ENCODE measurements around the gene FAM50A. TPM values are rescaled to one million over a fixed set of nuclear protein-coding genes. Genes with fewer than 3 reads are reported as not detected.

Gene FAM50A
- polyA plus RNA-seq, 1 donor from 2014 or later: 68.3 TPM

DNA sequence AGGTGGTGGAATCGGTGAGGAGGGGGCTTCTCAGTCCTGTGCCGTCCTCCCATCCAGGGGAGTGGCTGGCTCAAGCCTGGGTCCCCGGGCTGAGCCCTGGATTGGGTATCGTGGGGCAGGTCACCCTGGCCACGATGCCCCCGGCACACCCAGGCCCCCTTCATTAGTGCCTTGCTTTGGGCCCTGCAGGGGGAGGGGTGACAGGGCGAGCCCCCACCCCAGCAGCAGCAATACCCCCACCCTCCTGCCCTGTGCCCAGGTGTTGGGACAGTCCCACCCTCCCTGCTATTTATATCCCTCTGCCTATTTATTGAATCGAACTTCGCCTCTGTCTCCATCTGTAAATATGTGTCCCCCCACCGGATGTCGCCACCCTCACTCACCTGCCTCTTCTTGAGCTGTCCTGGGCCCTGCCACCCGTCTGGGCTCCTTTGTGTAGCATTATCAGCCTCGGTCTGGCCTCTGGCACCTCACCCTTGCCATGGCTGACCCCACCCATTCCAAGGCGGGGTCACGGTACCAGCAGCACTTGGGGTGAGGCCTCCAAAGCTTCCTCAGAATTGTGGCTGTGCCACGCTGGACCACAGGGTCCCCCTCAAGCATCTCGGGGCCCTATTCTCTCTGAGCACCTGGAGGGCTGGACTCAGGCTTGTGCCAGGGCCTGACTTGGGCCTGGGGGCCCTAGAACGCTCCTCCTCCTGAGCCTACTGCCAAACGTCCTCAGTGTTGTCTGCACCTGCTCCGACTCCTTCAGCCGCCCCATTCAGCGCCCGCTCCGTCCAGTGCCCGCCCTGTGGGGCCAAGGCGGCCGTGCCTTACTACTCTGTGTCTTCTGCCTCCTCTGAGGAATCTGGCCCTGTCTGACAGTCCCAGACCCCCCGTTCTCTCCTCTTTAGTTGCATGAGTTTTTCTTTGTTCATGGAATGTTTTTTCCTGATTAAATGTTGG lies 29.0 kb downstream of the FAM50A start:
- Histone ChIP-seq H2AFZ (ENCODE audit: low read depth, low read length) (no peak overlapping the region), H3K4me2 (ENCODE audit: low read length) (no peak overlapping the region), H3K9me3 (ENCODE audit: low read length) (no peaks in the 10 kb centered on the region), H4K20me1 (ENCODE audit: insufficient read depth) (no peaks in the 10 kb centered on the region), H3K9ac (ENCODE audit: low read length) (no peak overlapping the region), H3K27ac (ENCODE audit: low read length) (no peak overlapping the region), H3K4me3 (ENCODE audit: low read length) (no peak overlapping the region), H3K27me3 (ENCODE audit: insufficient read depth, low read depth, low read length) (no peaks in the 10 kb centered on the region), H3K9me2 (ENCODE audit: insufficient read depth, low read length) (no peaks in the 10 kb centered on the region), H3F3A (ENCODE audit: insufficient read depth, low read length, poor library complexity, severe bottlenecking) (no peaks in the 10 kb centered on the region), H3K36me3 (ENCODE audit: insufficient read depth, low read length) (no peaks in the 10 kb centered on the region), H3K79me2 (replicated peaks; ENCODE audit: insufficient read depth, low read length) (no peaks in the 10 kb centered on the region)
- TF ChIP-seq, protein P1, sequence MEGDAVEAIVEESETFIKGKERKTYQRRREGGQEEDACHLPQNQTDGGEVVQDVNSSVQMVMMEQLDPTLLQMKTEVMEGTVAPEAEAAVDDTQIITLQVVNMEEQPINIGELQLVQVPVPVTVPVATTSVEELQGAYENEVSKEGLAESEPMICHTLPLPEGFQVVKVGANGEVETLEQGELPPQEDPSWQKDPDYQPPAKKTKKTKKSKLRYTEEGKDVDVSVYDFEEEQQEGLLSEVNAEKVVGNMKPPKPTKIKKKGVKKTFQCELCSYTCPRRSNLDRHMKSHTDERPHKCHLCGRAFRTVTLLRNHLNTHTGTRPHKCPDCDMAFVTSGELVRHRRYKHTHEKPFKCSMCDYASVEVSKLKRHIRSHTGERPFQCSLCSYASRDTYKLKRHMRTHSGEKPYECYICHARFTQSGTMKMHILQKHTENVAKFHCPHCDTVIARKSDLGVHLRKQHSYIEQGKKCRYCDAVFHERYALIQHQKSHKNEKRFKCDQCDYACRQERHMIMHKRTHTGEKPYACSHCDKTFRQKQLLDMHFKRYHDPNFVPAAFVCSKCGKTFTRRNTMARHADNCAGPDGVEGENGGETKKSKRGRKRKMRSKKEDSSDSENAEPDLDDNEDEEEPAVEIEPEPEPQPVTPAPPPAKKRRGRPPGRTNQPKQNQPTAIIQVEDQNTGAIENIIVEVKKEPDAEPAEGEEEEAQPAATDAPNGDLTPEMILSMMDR (IDR thresholded peaks at IDR 0.05; ENCODE audit: poor library complexity, severe bottlenecking): no peak
- TF ChIP-seq, protein P2, sequence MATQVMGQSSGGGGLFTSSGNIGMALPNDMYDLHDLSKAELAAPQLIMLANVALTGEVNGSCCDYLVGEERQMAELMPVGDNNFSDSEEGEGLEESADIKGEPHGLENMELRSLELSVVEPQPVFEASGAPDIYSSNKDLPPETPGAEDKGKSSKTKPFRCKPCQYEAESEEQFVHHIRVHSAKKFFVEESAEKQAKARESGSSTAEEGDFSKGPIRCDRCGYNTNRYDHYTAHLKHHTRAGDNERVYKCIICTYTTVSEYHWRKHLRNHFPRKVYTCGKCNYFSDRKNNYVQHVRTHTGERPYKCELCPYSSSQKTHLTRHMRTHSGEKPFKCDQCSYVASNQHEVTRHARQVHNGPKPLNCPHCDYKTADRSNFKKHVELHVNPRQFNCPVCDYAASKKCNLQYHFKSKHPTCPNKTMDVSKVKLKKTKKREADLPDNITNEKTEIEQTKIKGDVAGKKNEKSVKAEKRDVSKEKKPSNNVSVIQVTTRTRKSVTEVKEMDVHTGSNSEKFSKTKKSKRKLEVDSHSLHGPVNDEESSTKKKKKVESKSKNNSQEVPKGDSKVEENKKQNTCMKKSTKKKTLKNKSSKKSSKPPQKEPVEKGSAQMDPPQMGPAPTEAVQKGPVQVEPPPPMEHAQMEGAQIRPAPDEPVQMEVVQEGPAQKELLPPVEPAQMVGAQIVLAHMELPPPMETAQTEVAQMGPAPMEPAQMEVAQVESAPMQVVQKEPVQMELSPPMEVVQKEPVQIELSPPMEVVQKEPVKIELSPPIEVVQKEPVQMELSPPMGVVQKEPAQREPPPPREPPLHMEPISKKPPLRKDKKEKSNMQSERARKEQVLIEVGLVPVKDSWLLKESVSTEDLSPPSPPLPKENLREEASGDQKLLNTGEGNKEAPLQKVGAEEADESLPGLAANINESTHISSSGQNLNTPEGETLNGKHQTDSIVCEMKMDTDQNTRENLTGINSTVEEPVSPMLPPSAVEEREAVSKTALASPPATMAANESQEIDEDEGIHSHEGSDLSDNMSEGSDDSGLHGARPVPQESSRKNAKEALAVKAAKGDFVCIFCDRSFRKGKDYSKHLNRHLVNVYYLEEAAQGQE (IDR thresholded peaks at IDR 0.05; ENCODE audit: borderline replicate concordance): no peak
- TF ChIP-seq SMC3 (conservative IDR thresholded peaks at IDR 0.05; ENCODE audit: poor library complexity) (no peak), POLR2AphosphoS5 (IDR thresholded peaks at IDR 0.05) (no peak), TAF1 (IDR thresholded peaks at IDR 0.05; ENCODE audit: low read depth) (no peak), EP300 (conservative IDR thresholded peaks at IDR 0.05; ENCODE audit: poor library complexity, severe bottlenecking) (no peak), MXI1 (conservative IDR thresholded peaks at IDR 0.05; ENCODE audit: poor library complexity, severe bottlenecking) (no peak), RAD21 (conservative IDR thresholded peaks at IDR 0.05) (no peak)

DNA sequence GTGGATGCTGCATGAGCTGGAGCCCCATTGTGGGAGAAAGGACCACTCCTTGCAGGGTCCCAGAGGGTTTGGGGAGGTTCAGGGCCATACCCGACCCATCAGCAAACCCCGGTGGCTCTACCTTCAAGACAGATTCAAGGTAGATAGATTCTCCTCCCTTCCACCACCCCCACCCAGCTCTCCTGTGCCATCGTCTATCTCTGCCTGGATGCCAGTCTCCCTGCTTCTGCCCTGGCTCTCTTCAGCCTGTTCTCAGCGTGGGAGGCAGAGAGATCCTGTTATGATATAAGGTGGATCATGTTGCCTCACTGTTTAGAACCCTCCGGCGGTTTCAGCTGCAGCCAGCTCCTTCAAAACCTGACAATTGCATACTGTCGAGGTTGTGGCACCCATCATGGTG lies 29.7 kb downstream of the FAM50A start:
- TF ChIP-seq SMC3 (conservative IDR thresholded peaks at IDR 0.05; ENCODE audit: poor library complexity) (no peak), RAD21 (conservative IDR thresholded peaks at IDR 0.05) (no peak), TAF1 (IDR thresholded peaks at IDR 0.05; ENCODE audit: low read depth) (no peak), EZH2 (IDR thresholded peaks at IDR 0.05; ENCODE audit: borderline replicate concordance, insufficient read depth, low read length, poor library complexity, severe bottlenecking) (no peak)
- H2AFZ ChIP-seq (ENCODE audit: low read depth, low read length): no peak overlapping the region

More for the DNA sequence above, 29.7 kb downstream of the FAM50A start:
- H3F3A ChIP-seq (ENCODE audit: insufficient read depth, low read length, poor library complexity, severe bottlenecking): no peaks in the 10 kb centered on the region
- H3K36me3 ChIP-seq (ENCODE audit: insufficient read depth, low read length): no peaks in the 10 kb centered on the region
- H3K79me2 ChIP-seq (replicated peaks; ENCODE audit: insufficient read depth, low read length): no peaks in the 10 kb centered on the region
- H3K4me2 ChIP-seq (ENCODE audit: low read length): no peak overlapping the region
- no peaks in the 10 kb centered on the region for H3K9me3 ChIP-seq (ENCODE audit: low read length)
- H3K27ac ChIP-seq (ENCODE audit: low read length): no peak overlapping the region
- no peak overlapping the region for H3K9ac ChIP-seq (ENCODE audit: low read length)
- H3K4me3 ChIP-seq (ENCODE audit: low read length): no peak overlapping the region
- no peaks in the 10 kb centered on the region for H3K27me3 ChIP-seq (ENCODE audit: insufficient read depth, low read depth, low read length)
- no peaks in the 10 kb centered on the region for H3K9me2 ChIP-seq (ENCODE audit: insufficient read depth, low read length)
- H4K20me1 ChIP-seq (ENCODE audit: insufficient read depth): no peaks in the 10 kb centered on the region
